PFSK-1 (cell line): ENCODE data around the gene SFT2D1.

Source experiments
- FOXP2 ChIP-seq: optimal IDR thresholded peaks from 2 replicates; pipeline ENCODE3; 2011; ENCODE audit warnings: borderline replicate concordance, control low read depth, inconsistent platforms; ENCODE audit not compliant: insufficient read depth; ENCODE audit errors: extremely low read length, extremely low read depth
- POLR2AphosphoS5 ChIP-seq: IDR thresholded peaks from 2 replicates; pipeline ENCODE4 v1.6.1; 2012; ENCODE audit warnings: low read depth, mild to moderate bottlenecking, control low read depth, low read length, moderate library complexity
- REST ChIP-seq, 2 experiments: IDR thresholded peaks; 2 replicates each; pipeline versions ENCODE4 v1.6.1 to v1.8.0; 2011 to 2012; ENCODE audit warnings: low read depth in 2 of 2, low read length in 2 of 2, control low read depth in 1 of 2, inconsistent platforms in 1 of 2, mild to moderate bottlenecking in 1 of 2, moderate library complexity in 1 of 2; ENCODE audit not compliant: insufficient read depth in 1 of 2
- SIN3A ChIP-seq: IDR thresholded peaks from 2 replicates; pipeline ENCODE4 v1.6.1; 2012; ENCODE audit warnings: mild to moderate bottlenecking, low read length, moderate library complexity, borderline replicate concordance; ENCODE audit not compliant: insufficient read depth
- TAF1 ChIP-seq: IDR thresholded peaks from 2 replicates; pipeline ENCODE4 v1.6.1; 2012; ENCODE audit warnings: low read length, control low read depth, borderline replicate concordance; ENCODE audit not compliant: insufficient read depth

Gene SFT2D1

GRCh38 chr6:166386111-166386510 lies 43.8 kb upstream of the SFT2D1 start:
- no peak for TF ChIP-seq SIN3A

GRCh38 chr6:166382933-166383801 lies 40.8 kb upstream of the SFT2D1 start, which contains the start of gene MPC1:
MPC1 (minus strand) TSS chr6:166382940; CDS start chr6:166382876, 64 bp downstream.
- TF ChIP-seq POLR2AphosphoS5, result peak; percentile 87
- peak; percentile 84; the same call in 1 of the 2 replicates for TF ChIP-seq SIN3A
- TF ChIP-seq TAF1, result peak; percentile 91
- no peak for TF ChIP-seq REST (IDR thresholded peaks at IDR 0.05; ENCODE audit: insufficient read depth in 1 of 2, low read depth in 2 of 2, low read length in 2 of 2)
- peak; percentile 50 for TF ChIP-seq FOXP2

GRCh38 chr6:166382500-166382932 lies 40.2 kb upstream of the SFT2D1 start:
- TF ChIP-seq POLR2AphosphoS5, result no peak; the same call in 1 of the 2 replicates
- TF ChIP-seq FOXP2, result no peak
- no peak for TF ChIP-seq SIN3A
- TF ChIP-seq REST (IDR thresholded peaks at IDR 0.05; ENCODE audit: insufficient read depth in 1 of 2, low read depth in 2 of 2, low read length in 2 of 2), result no peak
- TF ChIP-seq TAF1, result no peak

GRCh38 chr6:166381733-166382499 lies 39.6 kb upstream of the SFT2D1 start:
- peak; percentile 88; the same call in 1 of the 2 replicates for TF ChIP-seq SIN3A
- TF ChIP-seq TAF1, result no peak
- peak; percentile 83 for TF ChIP-seq FOXP2
- TF ChIP-seq REST (IDR thresholded peaks at IDR 0.05; ENCODE audit: insufficient read depth in 1 of 2, low read depth in 2 of 2, low read length in 2 of 2), result no peak

GRCh38 chr6:166381381-166381732 lies 39.0 kb upstream of the SFT2D1 start:
- no peak for TF ChIP-seq SIN3A
- TF ChIP-seq TAF1, result no peak
- no peak for TF ChIP-seq POLR2AphosphoS5
- no peak for TF ChIP-seq FOXP2
- no peak for TF ChIP-seq REST (IDR thresholded peaks at IDR 0.05; ENCODE audit: insufficient read depth in 1 of 2, low read depth in 2 of 2, low read length in 2 of 2)
